Panc1 (cell line): Measurements from ENCODE around the gene SUFU.

ENCODE experiments used
- CTCF ChIP-seq: fragments of 450-650 bp; IDR thresholded peaks from 2 replicates; pipeline ENCODE4 v1.5.1; 2017; ENCODE audit warnings: mild to moderate bottlenecking
- POLR2AphosphoS5 ChIP-seq: IDR thresholded peaks from 2 replicates; pipeline ENCODE4 v1.6.1; 2012; ENCODE audit warnings: mild to moderate bottlenecking, low read depth, low read length, moderate library complexity
- REST ChIP-seq, 2 experiments: IDR thresholded peaks; 2 replicates each; pipeline ENCODE4 v1.6.1; 2011 to 2012; ENCODE audit warnings: low read depth in 2 of 2, control low read depth in 1 of 2, low read length in 1 of 2, mild to moderate bottlenecking in 1 of 2, moderate library complexity in 1 of 2; ENCODE audit not compliant: insufficient read depth in 1 of 2

- TF ChIP-seq POLR2AphosphoS5 = no peak
- no peak for TF ChIP-seq CTCF
- no peak for TF ChIP-seq REST (IDR thresholded peaks at IDR 0.05; ENCODE audit: insufficient read depth in 1 of 2, low read depth in 2 of 2, low read length in 1 of 2)
Measured at GRCh38 chr10:102579328-102579727, 75.6 kb downstream of the SUFU start.
